Osteoblast (primary cell): Measurements from ENCODE around the gene ZC3H12C. TPM values are rescaled to one million over a fixed set of nuclear protein-coding genes. Genes with fewer than 3 reads are reported as not detected.

Source experiments
- DNase-seq: peaks from one replicate; pipeline ENCODE4 v3.0.0; 2011; ENCODE audit warnings: low spot score, mixed read lengths; ENCODE audit not compliant: insufficient read length; ENCODE audit errors: missing footprints
- H2AFZ ChIP-seq: 2 replicates; pipeline ENCODE4 v1.6.0; 2011; ENCODE audit warnings: mild to moderate bottlenecking, low read length
- H3K27ac ChIP-seq: 2 replicates; pipeline ENCODE4 v1.5.1; 2011; ENCODE audit warnings: mild to moderate bottlenecking, low read depth, low read length, moderate library complexity
- H3K27me3 ChIP-seq: 2 replicates; pipeline ENCODE4 v1.6.0; 2012; ENCODE audit warnings: mild to moderate bottlenecking, control low read depth, inconsistent platforms, low read length, moderate library complexity; ENCODE audit not compliant: insufficient read depth
- H3K36me3 ChIP-seq: 2 replicates; pipeline ENCODE4 v1.5.1; 2011; ENCODE audit warnings: mild to moderate bottlenecking, low read length, control low read depth, moderate library complexity; ENCODE audit not compliant: insufficient read depth
- H3K4me1 ChIP-seq: 2 replicates; pipeline ENCODE4 v1.5.1; 2011; ENCODE audit warnings: mild to moderate bottlenecking, low read length, control low read depth, moderate library complexity; ENCODE audit not compliant: insufficient read depth
- H3K4me2 ChIP-seq: 2 replicates; pipeline ENCODE4 v1.6.0; 2011; ENCODE audit warnings: mild to moderate bottlenecking, low read length; ENCODE audit not compliant: insufficient read depth
- H3K4me3 ChIP-seq: fragments of 200-600 bp; sonication (generic); 3 replicates; pipeline ENCODE4 v1.5.1; 2012; ENCODE audit warnings: mild to moderate bottlenecking, low read length, inconsistent platforms; ENCODE audit not compliant: insufficient read depth
- H3K79me2 ChIP-seq: 2 replicates; pipeline ENCODE4 v1.6.0; 2012; ENCODE audit warnings: mild to moderate bottlenecking, low read length, control low read depth, inconsistent platforms; ENCODE audit not compliant: insufficient read depth
- H3K9me3 ChIP-seq: 2 replicates; pipeline ENCODE4 v1.5.1; 2011; ENCODE audit warnings: low read depth, low read length, control low read depth
- H4K20me1 ChIP-seq: 2 replicates; pipeline ENCODE4 v1.6.0; 2012; ENCODE audit warnings: mild to moderate bottlenecking, low read length, control low read depth; ENCODE audit not compliant: insufficient read depth
- CTCF ChIP-seq: IDR thresholded peaks from 2 replicates; pipeline ENCODE4 v1.5.1; 2011; ENCODE audit warnings: mild to moderate bottlenecking, low read depth, low read length, moderate library complexity; ENCODE audit errors: extremely low read depth
- total RNA-seq: library from RNA; depleted of rRNA; stranded (reverse); fragments of >200 nt; gene quantifications from 2 replicates; pipeline ENCODE4 v1.2.3, GENCODE V29; 2012

Gene ZC3H12C
- total RNA-seq, 1 donor: 10.5 TPM

DNA sequence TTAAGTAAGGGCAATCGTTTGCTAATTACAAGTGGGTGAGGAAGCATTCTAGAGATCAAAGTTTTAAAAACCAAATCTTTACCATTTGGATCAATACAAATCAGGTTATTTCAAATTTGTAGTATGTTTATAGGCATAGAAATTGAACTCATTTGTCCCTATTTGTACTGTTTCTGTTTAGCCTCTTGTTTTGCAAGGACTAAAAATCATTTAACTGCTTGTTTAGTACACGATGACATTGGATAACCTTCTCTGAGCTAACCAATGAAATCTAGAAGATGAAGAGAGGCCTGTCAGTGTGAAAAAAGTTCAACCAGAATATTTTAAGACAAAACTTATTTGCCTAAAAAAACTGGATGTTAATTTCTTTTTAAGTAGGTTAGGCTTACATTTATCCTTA is 40.0 kb downstream of the ZC3H12C start:
- no peak for DNase-seq
- Histone ChIP-seq H2AFZ (no peak overlapping the region), H3K4me3 (no peak overlapping the region), H3K79me2 (peaks cover 28% of the 10 kb centered on the region), H3K27ac (no peak overlapping the region), H3K27me3 (no peaks in the 10 kb centered on the region), H3K4me2 (no peak overlapping the region), H4K20me1 (no peaks in the 10 kb centered on the region), H3K36me3 (no peaks in the 10 kb centered on the region), H3K9me3 (no peaks in the 10 kb centered on the region), H3K4me1 (no peaks in the 10 kb centered on the region)
- no peak for TF ChIP-seq CTCF

- no peak overlapping the region for H3K4me2 ChIP-seq
- no peak for DNase-seq
Measured at GRCh38 chr11:110134110-110134509, 40.9 kb downstream of the ZC3H12C start.

DNA sequence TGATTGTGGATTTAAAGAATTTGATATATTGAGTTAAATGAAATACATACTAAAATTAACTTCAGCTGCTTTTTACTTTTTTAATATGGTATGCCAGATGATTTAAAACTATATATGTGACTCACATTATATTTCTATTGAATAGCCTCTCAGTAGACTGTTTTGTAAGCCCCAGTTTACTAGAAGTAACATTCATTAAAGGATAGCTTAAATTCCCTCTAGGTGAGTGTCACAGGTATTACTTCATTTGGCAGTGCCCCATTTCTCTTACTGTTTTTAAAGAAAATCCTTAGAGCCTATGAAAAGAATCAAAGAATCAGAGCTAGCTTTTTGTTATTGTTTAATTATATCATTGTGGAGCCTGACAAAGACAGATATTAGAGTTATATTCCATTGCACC is 48.6 kb downstream of the ZC3H12C start:
- no peak for DNase-seq
- H3K36me3 ChIP-seq: no peaks in the 10 kb centered on the region
- TF ChIP-seq CTCF: no peak
- H2AFZ ChIP-seq: no peak overlapping the region
- no peak overlapping the region for H3K27ac ChIP-seq
- no peaks in the 10 kb centered on the region for H4K20me1 ChIP-seq
- H3K4me1 ChIP-seq: no peaks in the 10 kb centered on the region
- H3K9me3 ChIP-seq: no peaks in the 10 kb centered on the region
- H3K79me2 ChIP-seq: peaks cover 22% of the 10 kb centered on the region
- no peaks in the 10 kb centered on the region for H3K27me3 ChIP-seq
- no peak overlapping the region for H3K4me2 ChIP-seq
- no peak overlapping the region for H3K4me3 ChIP-seq

More at GRCh38 chr11:110134110-110134509, 40.9 kb downstream of the ZC3H12C start:
- peaks cover 24% of the 10 kb centered on the region for H3K79me2 ChIP-seq
- H3K27me3 ChIP-seq: no peaks in the 10 kb centered on the region
- H4K20me1 ChIP-seq: no peaks in the 10 kb centered on the region
- no peak overlapping the region for H3K4me3 ChIP-seq
- H2AFZ ChIP-seq: no peak overlapping the region
- no peaks in the 10 kb centered on the region for H3K36me3 ChIP-seq
- no peaks in the 10 kb centered on the region for H3K9me3 ChIP-seq
- H3K4me1 ChIP-seq: no peaks in the 10 kb centered on the region
- H3K27ac ChIP-seq: no peak overlapping the region
- TF ChIP-seq CTCF: no peak

GRCh38 chr11:110147962-110148709 is 54.9 kb downstream of the ZC3H12C start:
- TF ChIP-seq CTCF: no peak
- no peaks in the 10 kb centered on the region for H3K9me3 ChIP-seq
- no peaks in the 10 kb centered on the region for H4K20me1 ChIP-seq
- H3K27me3 ChIP-seq: no peaks in the 10 kb centered on the region
- H2AFZ ChIP-seq: no peak overlapping the region
- peak; percentile 42 for DNase-seq
- peak overlapping the region; percentile 82 for H3K27ac ChIP-seq
- no peaks in the 10 kb centered on the region for H3K36me3 ChIP-seq
- H3K4me3 ChIP-seq: no peak overlapping the region
- peaks cover 31% of the 10 kb centered on the region for H3K79me2 ChIP-seq
- H3K4me1 ChIP-seq: peaks cover 19% of the 10 kb centered on the region
- peak overlapping the region; percentile 34 for H3K4me2 ChIP-seq
